ENCODE measurements around the gene HSPA9. TPM values are rescaled to one million over a fixed set of nuclear protein-coding genes. Genes with fewer than 3 reads are reported as not detected.

The HSPA9 gene
- total and polyA plus RNA-seq, 2 donors (not counting 1 experiment from before 2014, with no cell fraction given): 66.5 to 139 TPM

DNA sequence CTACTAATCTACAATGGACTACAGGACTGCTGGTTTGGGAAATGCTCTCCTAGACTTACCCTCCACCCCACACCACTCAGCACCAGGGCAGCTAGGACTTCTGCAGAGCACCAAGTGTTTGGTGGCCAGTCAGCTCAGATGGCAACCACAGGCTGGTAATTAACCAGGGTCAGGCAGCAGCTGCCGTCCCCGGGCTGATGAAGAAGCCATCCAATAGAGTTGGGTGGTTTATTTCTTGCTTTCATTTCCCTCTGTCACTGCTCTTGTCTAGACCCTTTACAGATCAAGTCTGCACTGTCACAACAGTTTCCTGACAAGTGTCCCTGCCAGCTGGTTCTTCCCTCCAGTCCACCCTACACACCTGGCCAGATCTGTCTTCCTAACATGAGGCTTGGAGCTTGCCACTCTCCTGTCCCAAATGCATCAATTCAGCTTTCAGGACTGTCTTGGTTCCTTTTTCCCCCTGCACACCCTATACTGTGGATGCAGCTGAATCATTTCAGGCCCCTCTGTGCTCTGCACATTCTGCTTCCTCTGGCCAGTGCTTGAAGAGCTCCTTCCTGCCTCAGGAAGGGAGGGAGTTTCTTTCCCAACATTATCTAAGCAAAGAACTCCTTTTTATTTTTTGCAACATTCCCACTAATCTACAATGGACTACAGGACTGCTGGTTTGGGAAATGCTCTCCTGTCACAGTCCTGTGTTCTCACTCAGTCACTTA, 30.2 kb upstream of the HSPA9 start:
- WGBS (ENCODE audit: insufficient coverage): 10% methylated on average over 2 of the region's 2 CpGs
- Histone ChIP-seq H3K4me2 (replicated peaks; ENCODE audit: low read depth, low read length, poor library complexity, severe bottlenecking) (no peak overlapping the region), H3K9me3 (ENCODE audit: control extremely low read depth in 1 of 3, control insufficient read depth in 2 of 3, insufficient read depth in 1 of 3, low read length in 2 of 3) (no peaks in the 10 kb centered on the region), H3K27me3 (replicated peaks in 1 of 4; ENCODE audit: control extremely low read depth in 1 of 4, control insufficient read depth in 3 of 4, insufficient read depth in 4 of 4, low read length in 3 of 4) (peaks cover 0 to 16% (median 2%) of the 10 kb centered on the region in 4 experiments), H4K20me1 (ENCODE audit: control insufficient read depth, insufficient read depth, low read length, poor library complexity, severe bottlenecking) (no peaks in the 10 kb centered on the region), H3K9ac (ENCODE audit: low read length) (no peak overlapping the region), H3K27ac (ENCODE audit: low read length in 2 of 2) (no peak overlapping the region), H2AFZ (ENCODE audit: insufficient read depth, low read depth, low read length, poor library complexity, severe bottlenecking) (peak overlapping the region; percentile 38), H3K36me3 (replicated peaks in 1 of 2; ENCODE audit: control extremely low read depth in 1 of 2, control insufficient read depth in 1 of 2, extremely low read depth in 1 of 2, insufficient read depth in 2 of 2, low read length in 1 of 2) (no peaks in the 10 kb centered on the region), H3K4me1 (ENCODE audit: control insufficient read depth in 2 of 2, insufficient read depth in 2 of 2, low read length in 2 of 2) (no peaks in the 10 kb centered on the region), H3K79me2 (ENCODE audit: control insufficient read depth, insufficient read depth, low read length) (no peaks in the 10 kb centered on the region), H3K4me3 (ENCODE audit: control extremely low read depth in 1 of 5, extremely low read depth in 1 of 5, insufficient read depth in 1 of 5, low read depth in 2 of 5, low read length in 4 of 5) (no peak overlapping the region)
- H3K27me3 Mint-ChIP-seq: peaks cover 25% of the 10 kb centered on the region
- TF ChIP-seq, protein P1, sequence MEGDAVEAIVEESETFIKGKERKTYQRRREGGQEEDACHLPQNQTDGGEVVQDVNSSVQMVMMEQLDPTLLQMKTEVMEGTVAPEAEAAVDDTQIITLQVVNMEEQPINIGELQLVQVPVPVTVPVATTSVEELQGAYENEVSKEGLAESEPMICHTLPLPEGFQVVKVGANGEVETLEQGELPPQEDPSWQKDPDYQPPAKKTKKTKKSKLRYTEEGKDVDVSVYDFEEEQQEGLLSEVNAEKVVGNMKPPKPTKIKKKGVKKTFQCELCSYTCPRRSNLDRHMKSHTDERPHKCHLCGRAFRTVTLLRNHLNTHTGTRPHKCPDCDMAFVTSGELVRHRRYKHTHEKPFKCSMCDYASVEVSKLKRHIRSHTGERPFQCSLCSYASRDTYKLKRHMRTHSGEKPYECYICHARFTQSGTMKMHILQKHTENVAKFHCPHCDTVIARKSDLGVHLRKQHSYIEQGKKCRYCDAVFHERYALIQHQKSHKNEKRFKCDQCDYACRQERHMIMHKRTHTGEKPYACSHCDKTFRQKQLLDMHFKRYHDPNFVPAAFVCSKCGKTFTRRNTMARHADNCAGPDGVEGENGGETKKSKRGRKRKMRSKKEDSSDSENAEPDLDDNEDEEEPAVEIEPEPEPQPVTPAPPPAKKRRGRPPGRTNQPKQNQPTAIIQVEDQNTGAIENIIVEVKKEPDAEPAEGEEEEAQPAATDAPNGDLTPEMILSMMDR (IDR thresholded peaks at IDR 0.05): no peak
- TF ChIP-seq EZH2 (IDR thresholded peaks at IDR 0.05; ENCODE audit: borderline replicate concordance, insufficient read depth, low read depth, low read length, poor library complexity, severe bottlenecking): no peak
- CTCF ChIA-PET: interaction anchor here (1.0 kb wide), 1 partner anchor 26 kb away, joined by 3 read pairs; no protein-coding TSS in a partner anchor
- intact Hi-C loops (cut with micrococcal nuclease): no loop called here
- no peak overlapping the region for H3K27ac Mint-ChIP-seq
- POLR2A ChIA-PET: no interaction called here
- DNase-seq: no peak
- no peaks in the 10 kb centered on the region for H3K4me1 Mint-ChIP-seq
- H3K4me3 Mint-ChIP-seq: no peak overlapping the region
- ATAC-seq (ENCODE audit: low read depth): no peak
- H3K9me3 Mint-ChIP-seq (ENCODE audit: insufficient read depth): no peaks in the 10 kb centered on the region

DNA sequence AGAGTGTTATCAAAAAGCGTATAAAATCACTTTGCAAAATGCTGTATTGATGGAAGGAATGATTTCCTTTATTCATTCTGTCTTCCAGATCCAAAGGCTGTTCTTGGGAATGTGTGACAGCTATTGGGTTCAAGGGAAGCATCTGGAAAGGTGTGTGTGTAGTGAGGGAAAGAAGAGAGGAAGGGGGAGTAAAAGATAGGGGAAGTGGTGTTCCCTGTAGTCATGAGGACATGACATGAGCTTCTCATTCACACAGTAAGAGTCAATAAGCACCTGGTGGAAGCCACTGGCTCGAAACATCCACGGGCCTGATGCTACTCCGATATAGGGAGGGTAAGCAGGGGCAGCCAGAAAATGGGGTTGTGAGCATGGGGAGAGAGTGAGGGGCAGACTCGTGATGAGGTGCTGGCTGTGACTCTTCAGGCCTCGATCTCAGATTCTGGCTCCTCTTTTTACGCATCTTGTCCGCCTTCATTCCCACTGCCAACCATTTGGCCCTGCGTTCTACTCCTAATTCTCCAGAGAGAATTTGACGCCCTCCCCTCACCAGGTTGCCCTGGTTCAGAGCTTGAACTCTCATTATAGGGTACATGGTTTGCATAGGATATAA, 29.1 kb upstream of the HSPA9 start:
- H3K9me3 Mint-ChIP-seq (ENCODE audit: insufficient read depth): no peaks in the 10 kb centered on the region
- WGBS (ENCODE audit: insufficient coverage): 100% methylated on average over 4 of the region's 10 CpGs
- peaks cover 20% of the 10 kb centered on the region for H3K27me3 Mint-ChIP-seq
- H3K4me1 Mint-ChIP-seq: no peaks in the 10 kb centered on the region
- ChIA-PET CTCF (no interaction called here), POLR2A (no interaction called here)
- Histone ChIP-seq H3K4me3 (ENCODE audit: control extremely low read depth in 1 of 5, extremely low read depth in 1 of 5, insufficient read depth in 1 of 5, low read depth in 2 of 5, low read length in 4 of 5) (no peak overlapping the region), H3K9ac (ENCODE audit: low read length) (no peak overlapping the region), H3K79me2 (ENCODE audit: control insufficient read depth, insufficient read depth, low read length) (no peaks in the 10 kb centered on the region), H3K36me3 (replicated peaks in 1 of 2; ENCODE audit: control extremely low read depth in 1 of 2, control insufficient read depth in 1 of 2, extremely low read depth in 1 of 2, insufficient read depth in 2 of 2, low read length in 1 of 2) (no peaks in the 10 kb centered on the region), H3K27me3 (replicated peaks in 1 of 4; ENCODE audit: control extremely low read depth in 1 of 4, control insufficient read depth in 3 of 4, insufficient read depth in 4 of 4, low read length in 3 of 4) (peaks cover 0 to 7% (median under 1%) of the 10 kb centered on the region in 4 experiments), H2AFZ (ENCODE audit: insufficient read depth, low read depth, low read length, poor library complexity, severe bottlenecking) (no peak overlapping the region), H3K4me1 (ENCODE audit: control insufficient read depth in 2 of 2, insufficient read depth in 2 of 2, low read length in 2 of 2) (no peaks in the 10 kb centered on the region), H3K27ac (ENCODE audit: low read length in 2 of 2) (no peak overlapping the region), H4K20me1 (ENCODE audit: control insufficient read depth, insufficient read depth, low read length, poor library complexity, severe bottlenecking) (no peaks in the 10 kb centered on the region), H3K9me3 (ENCODE audit: control extremely low read depth in 1 of 3, control insufficient read depth in 2 of 3, insufficient read depth in 1 of 3, low read length in 2 of 3) (no peaks in the 10 kb centered on the region), H3K4me2 (replicated peaks; ENCODE audit: low read depth, low read length, poor library complexity, severe bottlenecking) (no peak overlapping the region)
- H3K4me3 Mint-ChIP-seq: no peak overlapping the region
- TF ChIP-seq, protein P1 (IDR thresholded peaks at IDR 0.05): no peak
- intact Hi-C loops (cut with micrococcal nuclease): no loop called here
- no peak overlapping the region for H3K27ac Mint-ChIP-seq
- no peak for ATAC-seq (ENCODE audit: low read depth)
- no peak for DNase-seq
